BE2C (cell line): ENCODE results near the gene SYS1.

Experiments used
- DNase-seq: peaks from one replicate; pipeline ENCODE4 v3.0.0-alpha.2; 2020
- H3K27me3 ChIP-seq: fragments of 250-450 bp; sonication (Bioruptor Pico); 2 replicates; pipeline ENCODE4 v1.5.1; 2020; ENCODE audit warnings: mild to moderate bottlenecking
- H3K36me3 ChIP-seq: fragments of 250-450 bp; sonication (Bioruptor Pico); 2 replicates; pipeline ENCODE4 v1.5.1; 2020; ENCODE audit warnings: mild to moderate bottlenecking
- H3K4me1 ChIP-seq: fragments of 250-450 bp; sonication (Bioruptor Pico); 2 replicates; pipeline ENCODE4 v1.5.1; 2020
- H3K4me3 ChIP-seq: 2 replicates; pipeline ENCODE4 v1.5.1; 2011; ENCODE audit warnings: low read depth, low read length
- H3K9me3 ChIP-seq: fragments of 250-450 bp; sonication (Bioruptor Pico); 2 replicates; pipeline ENCODE4 v1.5.1; 2020
- TF ChIP-seq, protein P1 (sequence below): IDR thresholded peaks from 2 replicates; pipeline ENCODE4 v1.5.1; 2012; ENCODE audit warnings: mild to moderate bottlenecking, low read depth, low read length

SYS1 gene

GRCh38 chr20:45366631-45367030, 3.7 kb downstream of the SYS1 start:
- no peak for DNase-seq
- H3K27me3 ChIP-seq, result no peaks in the 10 kb centered on the region
- no peak overlapping the region for H3K4me3 ChIP-seq
- no peaks in the 10 kb centered on the region for H3K9me3 ChIP-seq
- H3K36me3 ChIP-seq, result peaks cover 10% of the 10 kb centered on the region
- no peaks in the 10 kb centered on the region for H3K4me1 ChIP-seq
- TF ChIP-seq, protein P1, sequence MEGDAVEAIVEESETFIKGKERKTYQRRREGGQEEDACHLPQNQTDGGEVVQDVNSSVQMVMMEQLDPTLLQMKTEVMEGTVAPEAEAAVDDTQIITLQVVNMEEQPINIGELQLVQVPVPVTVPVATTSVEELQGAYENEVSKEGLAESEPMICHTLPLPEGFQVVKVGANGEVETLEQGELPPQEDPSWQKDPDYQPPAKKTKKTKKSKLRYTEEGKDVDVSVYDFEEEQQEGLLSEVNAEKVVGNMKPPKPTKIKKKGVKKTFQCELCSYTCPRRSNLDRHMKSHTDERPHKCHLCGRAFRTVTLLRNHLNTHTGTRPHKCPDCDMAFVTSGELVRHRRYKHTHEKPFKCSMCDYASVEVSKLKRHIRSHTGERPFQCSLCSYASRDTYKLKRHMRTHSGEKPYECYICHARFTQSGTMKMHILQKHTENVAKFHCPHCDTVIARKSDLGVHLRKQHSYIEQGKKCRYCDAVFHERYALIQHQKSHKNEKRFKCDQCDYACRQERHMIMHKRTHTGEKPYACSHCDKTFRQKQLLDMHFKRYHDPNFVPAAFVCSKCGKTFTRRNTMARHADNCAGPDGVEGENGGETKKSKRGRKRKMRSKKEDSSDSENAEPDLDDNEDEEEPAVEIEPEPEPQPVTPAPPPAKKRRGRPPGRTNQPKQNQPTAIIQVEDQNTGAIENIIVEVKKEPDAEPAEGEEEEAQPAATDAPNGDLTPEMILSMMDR, result no peak

DNA sequence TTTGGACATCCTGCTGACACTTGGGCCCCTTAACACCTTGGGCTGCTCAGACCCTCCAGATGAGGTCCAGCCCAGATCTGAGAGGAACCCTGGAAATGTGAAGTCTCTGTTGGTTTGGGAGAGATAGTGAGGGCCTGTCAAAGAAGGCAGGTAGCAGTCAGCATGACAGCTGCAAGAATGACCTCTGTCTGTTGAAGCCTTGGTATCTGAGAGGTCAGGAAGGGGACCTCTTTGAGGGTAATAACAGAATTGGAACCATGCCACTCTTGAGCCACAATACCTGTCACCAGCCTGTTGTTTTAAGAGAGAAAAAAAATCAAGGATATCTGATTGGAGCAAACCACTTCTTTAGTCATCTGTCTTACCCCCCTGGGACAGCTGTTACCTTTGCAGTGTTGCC, 4.2 kb downstream of the SYS1 start:
- Histone ChIP-seq H3K4me1 (no peaks in the 10 kb centered on the region), H3K27me3 (no peaks in the 10 kb centered on the region), H3K4me3 (no peak overlapping the region), H3K9me3 (no peaks in the 10 kb centered on the region), H3K36me3 (peaks cover 10% of the 10 kb centered on the region)
- DNase-seq, result no peak
- TF ChIP-seq, protein P1, result no peak

GRCh38 chr20:45368221-45368980, 5.4 kb downstream of the SYS1 start:
- H3K4me1 ChIP-seq, result no peaks in the 10 kb centered on the region
- no peak for DNase-seq
- H3K27me3 ChIP-seq, result no peaks in the 10 kb centered on the region
- no peak overlapping the region for H3K4me3 ChIP-seq
- H3K9me3 ChIP-seq, result no peaks in the 10 kb centered on the region
- peaks cover 10% of the 10 kb centered on the region for H3K36me3 ChIP-seq
- TF ChIP-seq, protein P1, result no peak

DNA sequence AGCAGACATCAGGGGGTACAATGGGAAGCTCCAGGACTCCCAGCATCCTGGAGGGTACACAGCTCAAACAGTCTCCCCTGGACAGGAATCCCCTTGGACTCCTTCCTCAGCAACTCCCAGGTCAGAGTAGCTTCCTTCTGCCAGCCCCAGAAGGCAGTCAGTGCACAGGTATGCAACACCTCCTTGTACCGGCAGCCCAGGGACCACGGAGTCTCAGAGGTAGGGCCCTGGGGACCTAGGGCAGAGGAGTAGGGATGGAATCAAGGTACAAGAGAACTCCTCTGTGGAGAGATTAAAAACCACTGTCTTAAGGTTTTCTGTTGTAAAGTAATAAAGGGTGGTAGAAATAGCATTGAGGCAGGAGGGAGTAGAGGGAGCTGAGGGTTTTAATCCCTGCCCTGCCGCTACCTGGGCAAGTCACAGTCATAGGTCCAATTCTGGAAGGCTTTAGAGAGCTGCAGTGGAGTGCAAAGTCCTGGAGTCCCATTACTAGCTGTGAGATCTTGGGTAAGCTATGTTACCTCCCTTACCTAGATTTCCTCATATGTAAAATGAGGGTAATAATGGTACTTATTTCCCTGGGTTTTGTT, 7.7 kb downstream of the SYS1 start:
- H3K9me3 ChIP-seq, result no peaks in the 10 kb centered on the region
- H3K27me3 ChIP-seq, result no peaks in the 10 kb centered on the region
- H3K4me3 ChIP-seq, result no peak overlapping the region
- no peak for DNase-seq
- TF ChIP-seq, protein P1, result no peak
- H3K36me3 ChIP-seq, result peaks cover 10% of the 10 kb centered on the region
- H3K4me1 ChIP-seq, result no peaks in the 10 kb centered on the region

DNA sequence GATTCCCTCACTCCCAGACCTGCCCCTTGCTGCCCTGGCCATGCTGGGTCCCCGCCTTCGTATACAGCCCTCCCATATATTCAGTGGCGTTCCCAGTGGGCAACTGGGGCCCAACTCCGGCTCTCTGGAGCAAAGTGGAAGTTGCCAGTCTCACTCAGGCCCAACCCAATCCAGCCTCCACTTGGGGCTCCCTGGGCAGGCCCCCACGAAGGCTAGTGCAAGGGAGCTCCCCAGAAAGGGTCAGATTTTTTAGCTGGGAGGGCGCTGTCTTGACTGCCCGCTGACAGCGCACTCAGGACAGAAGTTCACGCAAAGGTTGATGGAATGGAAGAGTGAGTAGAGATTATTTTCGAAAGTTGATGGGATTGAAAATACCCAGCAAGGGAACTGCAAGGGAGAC, 9.3 kb downstream of the SYS1 start:
- TF ChIP-seq, protein P1, result no peak
- no peak overlapping the region for H3K4me3 ChIP-seq
- peaks cover 5% of the 10 kb centered on the region for H3K36me3 ChIP-seq
- no peaks in the 10 kb centered on the region for H3K4me1 ChIP-seq
- H3K27me3 ChIP-seq, result no peaks in the 10 kb centered on the region
- no peak for DNase-seq
- H3K9me3 ChIP-seq, result no peaks in the 10 kb centered on the region
